Measurements from ENCODE around the gene LSM8.

GRCh38 chr7:118179191-118179590, 4.8 kb upstream of the LSM8 start:
- no peak for TF ChIP-seq CTCF (IDR thresholded peaks at IDR 0.05)
- no peak for TF ChIP-seq POLR2A (IDR thresholded peaks at IDR 0.05)
- TF ChIP-seq POLR2AphosphoS5 (IDR thresholded peaks at IDR 0.05), result no peak
